ENCODE measurements around the gene SRXN1.

- TF ChIP-seq, protein P1, sequence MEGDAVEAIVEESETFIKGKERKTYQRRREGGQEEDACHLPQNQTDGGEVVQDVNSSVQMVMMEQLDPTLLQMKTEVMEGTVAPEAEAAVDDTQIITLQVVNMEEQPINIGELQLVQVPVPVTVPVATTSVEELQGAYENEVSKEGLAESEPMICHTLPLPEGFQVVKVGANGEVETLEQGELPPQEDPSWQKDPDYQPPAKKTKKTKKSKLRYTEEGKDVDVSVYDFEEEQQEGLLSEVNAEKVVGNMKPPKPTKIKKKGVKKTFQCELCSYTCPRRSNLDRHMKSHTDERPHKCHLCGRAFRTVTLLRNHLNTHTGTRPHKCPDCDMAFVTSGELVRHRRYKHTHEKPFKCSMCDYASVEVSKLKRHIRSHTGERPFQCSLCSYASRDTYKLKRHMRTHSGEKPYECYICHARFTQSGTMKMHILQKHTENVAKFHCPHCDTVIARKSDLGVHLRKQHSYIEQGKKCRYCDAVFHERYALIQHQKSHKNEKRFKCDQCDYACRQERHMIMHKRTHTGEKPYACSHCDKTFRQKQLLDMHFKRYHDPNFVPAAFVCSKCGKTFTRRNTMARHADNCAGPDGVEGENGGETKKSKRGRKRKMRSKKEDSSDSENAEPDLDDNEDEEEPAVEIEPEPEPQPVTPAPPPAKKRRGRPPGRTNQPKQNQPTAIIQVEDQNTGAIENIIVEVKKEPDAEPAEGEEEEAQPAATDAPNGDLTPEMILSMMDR (IDR thresholded peaks at IDR 0.05), result no peak
- TF ChIP-seq POLR2A (IDR thresholded peaks at IDR 0.05), result no peak
Measured at GRCh38 chr20:663315-664090, 10.5 kb upstream of the SRXN1 start.

Data from thyroid gland (tissue), 4 donors.